ENCODE measurements around the gene SLC13A5.
"Not testable (repeated sequence)": the region's sequence is repeated elsewhere in the genome, so short reads cannot be mapped to it uniquely, and the experiment has no call there.

- TF ChIP-seq, protein P1, sequence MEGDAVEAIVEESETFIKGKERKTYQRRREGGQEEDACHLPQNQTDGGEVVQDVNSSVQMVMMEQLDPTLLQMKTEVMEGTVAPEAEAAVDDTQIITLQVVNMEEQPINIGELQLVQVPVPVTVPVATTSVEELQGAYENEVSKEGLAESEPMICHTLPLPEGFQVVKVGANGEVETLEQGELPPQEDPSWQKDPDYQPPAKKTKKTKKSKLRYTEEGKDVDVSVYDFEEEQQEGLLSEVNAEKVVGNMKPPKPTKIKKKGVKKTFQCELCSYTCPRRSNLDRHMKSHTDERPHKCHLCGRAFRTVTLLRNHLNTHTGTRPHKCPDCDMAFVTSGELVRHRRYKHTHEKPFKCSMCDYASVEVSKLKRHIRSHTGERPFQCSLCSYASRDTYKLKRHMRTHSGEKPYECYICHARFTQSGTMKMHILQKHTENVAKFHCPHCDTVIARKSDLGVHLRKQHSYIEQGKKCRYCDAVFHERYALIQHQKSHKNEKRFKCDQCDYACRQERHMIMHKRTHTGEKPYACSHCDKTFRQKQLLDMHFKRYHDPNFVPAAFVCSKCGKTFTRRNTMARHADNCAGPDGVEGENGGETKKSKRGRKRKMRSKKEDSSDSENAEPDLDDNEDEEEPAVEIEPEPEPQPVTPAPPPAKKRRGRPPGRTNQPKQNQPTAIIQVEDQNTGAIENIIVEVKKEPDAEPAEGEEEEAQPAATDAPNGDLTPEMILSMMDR (conservative IDR thresholded peaks at IDR 0.05), result not testable (repeated sequence)
- not testable (repeated sequence) for TF ChIP-seq EZH2 (IDR thresholded peaks at IDR 0.05; ENCODE audit: low read depth)
These were observed 21.2 kb downstream of the SLC13A5 start for GRCh38 chr17:6691958-6692357.
